Calu3 (cell line): Measurements from ENCODE around the gene ZNF672. TPM values are rescaled to one million over a fixed set of nuclear protein-coding genes. Genes with fewer than 3 reads are reported as not detected.

Experiments used
- BruUV-seq: library from RNA; stranded (reverse); fragments of 400-500 nt; replicated peaks from 2 replicates; lab custom pipeline; 2021; lab: Mats Ljungman, UMichigan
- CTCF ChIA-PET: fragments of 300-600 bp; sonication (Branson Sonifier 250); formaldehyde crosslinking; loops from one replicate; lab custom pipeline; 2022; ENCODE audit warnings: antibody characterized with exemption; lab: Charles Lee
- DNase-seq: peaks from one replicate; pipeline ENCODE4 v3.0.0; 2022
- H3K27ac Mint-ChIP-seq: one replicate; pipeline ENCODE4 v1.8.0; 2022; ENCODE audit warnings: mixed read lengths; ENCODE audit not compliant: unreplicated experiment
- H3K27me3 Mint-ChIP-seq: one replicate; pipeline ENCODE4 v1.8.0; 2022; ENCODE audit warnings: mixed read lengths; ENCODE audit not compliant: unreplicated experiment
- H3K36me3 Mint-ChIP-seq: one replicate; pipeline ENCODE4 v1.8.0; 2022; ENCODE audit warnings: mild to moderate bottlenecking, moderate library complexity, mixed read lengths; ENCODE audit not compliant: insufficient read depth, unreplicated experiment
- H3K4me1 Mint-ChIP-seq: one replicate; pipeline ENCODE4 v1.8.0; 2022; ENCODE audit warnings: mild to moderate bottlenecking, low read depth, mixed read lengths; ENCODE audit not compliant: unreplicated experiment
- H3K4me3 Mint-ChIP-seq: one replicate; pipeline ENCODE4 v1.8.0; 2022; ENCODE audit warnings: mild to moderate bottlenecking, low read depth, moderate library complexity, mixed read lengths; ENCODE audit not compliant: unreplicated experiment
- H3K9me3 Mint-ChIP-seq: one replicate; pipeline ENCODE4 v1.8.0; 2022; ENCODE audit warnings: low read depth, mixed read lengths; ENCODE audit not compliant: unreplicated experiment
- CTCF ChIP-seq: fragments of 200-600 bp; IDR thresholded peaks from one replicate; pipeline ENCODE4 v1.8.0; 2022; ENCODE audit warnings: antibody characterized with exemption; ENCODE audit not compliant: unreplicated experiment
- intact Hi-C: fragments of 100-400 bp; cut with micrococcal nuclease; formaldehyde crosslinking; loops from one replicate; pipeline ENCODE4 v1.10.0; 2022; ENCODE audit not compliant: unreplicated experiment
- total RNA-seq: library from RNA; stranded (reverse); gene quantifications from 2 replicates; pipeline ENCODE4 v1.2.3, GENCODE V29; 2022

Gene ZNF672
- total RNA-seq, 1 experiment from 2014 or later, result 28.3 TPM

GRCh38 chr1:248843687-248844086 is 5.7 kb downstream of the ZNF672 start:
- Mint-ChIP-seq H3K27me3 (no peaks in the 10 kb centered on the region), H3K9me3 (no peaks in the 10 kb centered on the region), H3K4me3 (no peak overlapping the region), H3K4me1 (no peaks in the 10 kb centered on the region), H3K27ac (no peak overlapping the region), H3K36me3 (peaks cover 19% of the 10 kb centered on the region)
- TF ChIP-seq CTCF, result no peak
- no TSS peak for BruUV-seq
- CTCF ChIA-PET, result no interaction called here
- intact Hi-C loops, result no loop called here
- no peak for DNase-seq

- Mint-ChIP-seq H3K27ac (no peak overlapping the region), H3K4me1 (no peaks in the 10 kb centered on the region), H3K36me3 (peaks cover 25% of the 10 kb centered on the region), H3K9me3 (no peaks in the 10 kb centered on the region), H3K4me3 (no peak overlapping the region), H3K27me3 (no peaks in the 10 kb centered on the region)
- intact Hi-C loops, result no loop called here
- no TSS peak for BruUV-seq
- no peak for DNase-seq
- TF ChIP-seq CTCF, result no peak
- CTCF ChIA-PET, result no interaction called here
Observed at GRCh38 chr1:248844526-248844925, 6.5 kb downstream of the ZNF672 start.

GRCh38 chr1:248847181-248847955 is 9.3 kb downstream of the ZNF672 start:
- no peak for DNase-seq
- H3K36me3 Mint-ChIP-seq, result peaks cover 25% of the 10 kb centered on the region
- H3K9me3 Mint-ChIP-seq, result no peaks in the 10 kb centered on the region
- CTCF ChIA-PET, result interaction anchor here (0.7 to 1.0 kb wide), 2 partner anchors 10 to 28 kb away, joined by 3 to 4 read pairs; partner anchors contain the start of gene ZNF672
- no peak for TF ChIP-seq CTCF
- BruUV-seq, result no TSS peak
- intact Hi-C loops, result no loop called here
- no peak overlapping the region for H3K4me3 Mint-ChIP-seq
- no peaks in the 10 kb centered on the region for H3K4me1 Mint-ChIP-seq
- no peaks in the 10 kb centered on the region for H3K27me3 Mint-ChIP-seq
- H3K27ac Mint-ChIP-seq, result no peak overlapping the region

- TF ChIP-seq CTCF, result no peak
- H3K9me3 Mint-ChIP-seq, result no peaks in the 10 kb centered on the region
- BruUV-seq, result no TSS peak
- no peak overlapping the region for H3K4me3 Mint-ChIP-seq
- no peaks in the 10 kb centered on the region for H3K27me3 Mint-ChIP-seq
- CTCF ChIA-PET, result interaction anchor here (0.7 to 1.0 kb wide), 2 partner anchors 10 to 28 kb away, joined by 3 to 4 read pairs; partner anchors contain the start of gene ZNF672
- intact Hi-C loops, result no loop called here
- H3K4me1 Mint-ChIP-seq, result no peaks in the 10 kb centered on the region
- H3K27ac Mint-ChIP-seq, result no peak overlapping the region
- H3K36me3 Mint-ChIP-seq, result peaks cover 25% of the 10 kb centered on the region
- no peak for DNase-seq
Observed at GRCh38 chr1:248847956-248848561, 10.0 kb downstream of the ZNF672 start.
